OCI-LY7 (cell line): ENCODE results near the gene CLEC4F. TPM values are rescaled to one million over a fixed set of nuclear protein-coding genes. Genes with fewer than 3 reads are reported as not detected.

Experiments
- BruUV-seq: library from RNA; stranded (reverse); fragments of 400-500 nt; replicated peaks from 2 replicates; lab custom pipeline; 2021; lab: Mats Ljungman, UMichigan
- CTCF ChIA-PET: fragments of 300-600 bp; sonication (Branson Sonifier 250); formaldehyde crosslinking; loops from one replicate; lab custom pipeline; 2022; ENCODE audit warnings: antibody characterized with exemption; ENCODE audit not compliant: unreplicated experiment; lab: Charles Lee
- POLR2A ChIA-PET: fragments of 300-600 bp; sonication (Branson Sonifier 250); formaldehyde crosslinking; loops from one replicate; lab custom pipeline; 2022; ENCODE audit warnings: antibody characterized with exemption; lab: Charles Lee
- DNase-seq: peaks from one replicate; pipeline ENCODE4 v3.0.0-alpha.2; 2015; ENCODE audit warnings: low spot score
- H2AFZ ChIP-seq: fragments of 200-600 bp; sonication (generic), shearing (Covaris generic); 2 replicates; pipeline ENCODE4 v1.6.1; 2014; ENCODE audit warnings: mild to moderate bottlenecking, antibody characterized with exemption, low read length, moderate library complexity
- H3K27ac ChIP-seq: fragments of 200-600 bp; sonication (generic); 2 replicates; pipeline ENCODE4 v1.5.1; 2014; ENCODE audit warnings: mixed run types, low read depth, mild to moderate bottlenecking, moderate library complexity, low read length, inconsistent platforms; ENCODE audit not compliant: poor library complexity, severe bottlenecking
- H3K36me3 ChIP-seq: fragments of 200-600 bp; sonication (generic); 2 replicates; pipeline ENCODE4 v1.6.1; 2014; ENCODE audit warnings: mild to moderate bottlenecking, antibody characterized with exemption, low read length, moderate library complexity, mixed read lengths; ENCODE audit not compliant: insufficient read depth
- H3K4me1 ChIP-seq: fragments of 200-600 bp; sonication (generic); 2 replicates; pipeline ENCODE4 v1.5.1; 2014; ENCODE audit warnings: mild to moderate bottlenecking, low read length; ENCODE audit not compliant: insufficient read depth, poor library complexity, severe bottlenecking
- H3K4me2 ChIP-seq: fragments of 200-600 bp; sonication (generic); 2 replicates; pipeline ENCODE4 v1.6.1; 2014; ENCODE audit warnings: mild to moderate bottlenecking, low read length
- H3K4me3 ChIP-seq: fragments of 200-600 bp; sonication (generic); 2 replicates; pipeline ENCODE4 v1.5.1; 2014; ENCODE audit warnings: mild to moderate bottlenecking, low read depth, low read length; ENCODE audit not compliant: poor library complexity, severe bottlenecking
- H3K79me2 ChIP-seq: fragments of 200-600 bp; sonication (generic); 2 replicates; pipeline ENCODE4 v1.6.1; 2016; ENCODE audit warnings: low read depth, mild to moderate bottlenecking, low read length, moderate library complexity, mixed read lengths; ENCODE audit not compliant: insufficient read depth
- H3K9me2 ChIP-seq: fragments of 200-600 bp; sonication (generic); 2 replicates; pipeline ENCODE4 v1.6.1; 2016; ENCODE audit warnings: mild to moderate bottlenecking, low read length, mixed read lengths; ENCODE audit not compliant: insufficient read depth
- H3K9me3 ChIP-seq: fragments of 200-600 bp; sonication (generic); 2 replicates; pipeline ENCODE4 v1.6.1; 2014; ENCODE audit warnings: mild to moderate bottlenecking, mixed run types, low read length, mixed read lengths
- H4K20me1 ChIP-seq: fragments of 200-600 bp; sonication (generic); 2 replicates; pipeline ENCODE4 v1.6.1; 2014; ENCODE audit warnings: mild to moderate bottlenecking, antibody characterized with exemption, low read length, moderate library complexity, mixed read lengths; ENCODE audit not compliant: insufficient read depth
- EZH2phosphoT487 ChIP-seq: fragments of 200-600 bp; sonication (generic); IDR thresholded peaks from 2 replicates; pipeline ENCODE4 v1.6.1; 2018; ENCODE audit warnings: low read depth, borderline replicate concordance, mild to moderate bottlenecking, mixed run types, antibody characterized with exemption, low read length, moderate library complexity, mixed read lengths
- intact Hi-C: fragments of 100-400 bp; cut with micrococcal nuclease; formaldehyde crosslinking; loops from one replicate; pipeline ENCODE4 v1.10.0; 2022; ENCODE audit not compliant: unreplicated experiment
- small RNA-seq: library from RNA; depleted of rRNA; stranded (forward); fragments of <200 nt; gene quantifications from one replicate; pipeline ENCODE3, GENCODE V24; 2014
- total RNA-seq, 2 experiments: library from RNA; depleted of rRNA in 1 of 2; stranded (reverse); fragments of >200 nt in 1 of 2; shearing (Covaris generic) in 1 of 2; gene quantifications; 2 replicates each; pipeline ENCODE4 v1.2.3, GENCODE V29; 2014 to 2022
- TF ChIP-seq, protein P1 (sequence below): fragments of 200-600 bp; sonication (generic); conservative IDR thresholded peaks from 2 replicates; pipeline ENCODE4 v1.5.1; 2014; ENCODE audit warnings: mild to moderate bottlenecking, antibody characterized with exemption, low read length, moderate library complexity, mixed read lengths

The CLEC4F gene
- total RNA-seq, 2 experiments from 2014 or later = not detected

DNA sequence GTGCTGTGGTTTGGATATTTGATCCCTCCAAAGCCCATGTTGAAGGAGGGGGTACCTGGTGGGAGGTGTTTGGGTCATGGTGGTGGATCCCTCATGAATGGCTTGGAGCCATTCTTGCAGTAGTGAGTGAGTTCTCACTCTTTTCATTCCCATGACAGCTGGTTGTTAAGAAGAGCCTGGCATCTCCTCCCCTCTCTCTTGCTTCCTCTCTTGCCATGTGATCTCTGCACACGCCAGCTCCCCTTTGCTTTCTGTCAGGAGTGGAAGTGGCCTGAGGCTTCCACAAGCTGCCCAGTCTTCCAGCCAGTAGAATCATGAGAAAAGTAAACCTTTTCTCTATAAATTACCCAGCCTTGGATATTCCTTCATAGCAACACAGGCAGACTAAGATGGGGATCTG is 61.0 kb downstream of the CLEC4F start:
- no peak for DNase-seq
- Histone ChIP-seq H3K4me3 (no peak overlapping the region), H3K4me1 (no peaks in the 10 kb centered on the region), H3K79me2 (no peaks in the 10 kb centered on the region), H3K27ac (no peak overlapping the region), H3K4me2 (no peak overlapping the region), H3K36me3 (no peaks in the 10 kb centered on the region), H4K20me1 (no peaks in the 10 kb centered on the region), H2AFZ (no peak overlapping the region), H3K9me2 (no peaks in the 10 kb centered on the region), H3K9me3 (no peaks in the 10 kb centered on the region)
- ChIA-PET CTCF (no interaction called here), POLR2A (no interaction called here)
- BruUV-seq = no TSS peak
- intact Hi-C loops = no loop called here
- TF ChIP-seq, protein P1, sequence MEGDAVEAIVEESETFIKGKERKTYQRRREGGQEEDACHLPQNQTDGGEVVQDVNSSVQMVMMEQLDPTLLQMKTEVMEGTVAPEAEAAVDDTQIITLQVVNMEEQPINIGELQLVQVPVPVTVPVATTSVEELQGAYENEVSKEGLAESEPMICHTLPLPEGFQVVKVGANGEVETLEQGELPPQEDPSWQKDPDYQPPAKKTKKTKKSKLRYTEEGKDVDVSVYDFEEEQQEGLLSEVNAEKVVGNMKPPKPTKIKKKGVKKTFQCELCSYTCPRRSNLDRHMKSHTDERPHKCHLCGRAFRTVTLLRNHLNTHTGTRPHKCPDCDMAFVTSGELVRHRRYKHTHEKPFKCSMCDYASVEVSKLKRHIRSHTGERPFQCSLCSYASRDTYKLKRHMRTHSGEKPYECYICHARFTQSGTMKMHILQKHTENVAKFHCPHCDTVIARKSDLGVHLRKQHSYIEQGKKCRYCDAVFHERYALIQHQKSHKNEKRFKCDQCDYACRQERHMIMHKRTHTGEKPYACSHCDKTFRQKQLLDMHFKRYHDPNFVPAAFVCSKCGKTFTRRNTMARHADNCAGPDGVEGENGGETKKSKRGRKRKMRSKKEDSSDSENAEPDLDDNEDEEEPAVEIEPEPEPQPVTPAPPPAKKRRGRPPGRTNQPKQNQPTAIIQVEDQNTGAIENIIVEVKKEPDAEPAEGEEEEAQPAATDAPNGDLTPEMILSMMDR = no peak
- TF ChIP-seq EZH2phosphoT487 = no peak

Small RNA genes lying within 50 kb of the gene (small RNA-seq; reads per million reads assigned to genes)
- gene HMGN2P21 = not detected

Other genes with a start within 250 kb of the CLEC4F start
- gene ADD2, start 52.4 kb downstream of the CLEC4F start, total RNA-seq (2014; rRNA removed; shearing (Covaris generic)) = not detected in 2 replicates
- gene ADD2, start 52.4 kb downstream of the CLEC4F start, total RNA-seq (2022) = not detected in 2 replicates
- not detected in 2 replicates for gene FIGLA, start 30.0 kb downstream of the CLEC4F start, total RNA-seq (2014; rRNA removed; shearing (Covaris generic))
- gene FIGLA, start 30.0 kb downstream of the CLEC4F start, total RNA-seq (2022) = not detected in 2 replicates
- gene CD207, start 15.2 kb upstream of the CLEC4F start, total RNA-seq (2014; rRNA removed; shearing (Covaris generic)) = not detected in 2 replicates
- not detected in 2 replicates for gene CD207, start 15.2 kb upstream of the CLEC4F start, total RNA-seq (2022)
- gene VAX2, start 80.0 kb upstream of the CLEC4F start, total RNA-seq (2014; rRNA removed; shearing (Covaris generic)) = not detected in 2 replicates
- not detected in 2 replicates for gene VAX2, start 80.0 kb upstream of the CLEC4F start, total RNA-seq (2022)
- gene ATP6V1B1, start 115.3 kb upstream of the CLEC4F start, total RNA-seq (2014; rRNA removed; shearing (Covaris generic)) = not detected in 2 replicates
- gene ATP6V1B1, start 115.3 kb upstream of the CLEC4F start, total RNA-seq (2022) = not detected in 2 replicates
- not detected in 2 replicates for gene ANKRD53, start 158.0 kb upstream of the CLEC4F start, total RNA-seq (2014; rRNA removed; shearing (Covaris generic))
- gene ANKRD53, start 158.0 kb upstream of the CLEC4F start, total RNA-seq (2022) = not detected in 2 replicates
- 26.7 and 34.5 TPM in 2 replicates for gene TEX261, start 174.3 kb upstream of the CLEC4F start, total RNA-seq (2014; rRNA removed; shearing (Covaris generic))
- 45.8 and 57.7 TPM in 2 replicates for gene TEX261, start 174.3 kb upstream of the CLEC4F start, total RNA-seq (2022)
- 79.7 and 97.8 TPM in 2 replicates for gene NAGK, start 248.0 kb upstream of the CLEC4F start, total RNA-seq (2014; rRNA removed; shearing (Covaris generic))
- gene NAGK, start 248.0 kb upstream of the CLEC4F start, total RNA-seq (2022) = 211 and 221 TPM in 2 replicates